ENCODE data around the gene PFKL.
"Not testable (repeated sequence)": the region's sequence is repeated elsewhere in the genome, so short reads cannot be mapped to it uniquely, and the experiment has no call there.

The PFKL gene

GRCh38 chr21:44275041-44275440, 24.8 kb upstream of the PFKL start:
- no peak for TF ChIP-seq CTCF (IDR thresholded peaks at IDR 0.05; ENCODE audit: low read depth, low read length, missing control alignments)
- no peak for DNase-seq (ENCODE audit: low read depth)
- no peak overlapping the region for H3K4me3 ChIP-seq (ENCODE audit: low read depth, low read length)
- in situ Hi-C loops (cut with HindIII; ENCODE audit: low sequenced_read_pairs), result no loop called here

GRCh38 chr21:44279354-44280260, 20.2 kb upstream of the PFKL start:
- no peak for TF ChIP-seq CTCF (IDR thresholded peaks at IDR 0.05; ENCODE audit: low read depth, low read length, missing control alignments)
- no peak overlapping the region for H3K4me3 ChIP-seq (ENCODE audit: low read depth, low read length)
- in situ Hi-C loops (cut with HindIII; ENCODE audit: low sequenced_read_pairs), result no loop called here
- no peak for DNase-seq (ENCODE audit: low read depth)

- in situ Hi-C loops (cut with HindIII; ENCODE audit: low sequenced_read_pairs), result no loop called here
- no peak for DNase-seq (ENCODE audit: low read depth)
- H3K4me3 ChIP-seq (ENCODE audit: low read depth, low read length), result no peak overlapping the region
- TF ChIP-seq CTCF (IDR thresholded peaks at IDR 0.05; ENCODE audit: low read depth, low read length, missing control alignments), result no peak
Observed at GRCh38 chr21:44281801-44282200, 18.1 kb upstream of the PFKL start.

GRCh38 chr21:44282370-44282769, 17.5 kb upstream of the PFKL start:
- in situ Hi-C loops (cut with HindIII; ENCODE audit: low sequenced_read_pairs), result no loop called here
- no peak for DNase-seq (ENCODE audit: low read depth)
- no peak overlapping the region for H3K4me3 ChIP-seq (ENCODE audit: low read depth, low read length)
- no peak for TF ChIP-seq CTCF (IDR thresholded peaks at IDR 0.05; ENCODE audit: low read depth, low read length, missing control alignments)

GRCh38 chr21:44283211-44283785, 16.6 kb upstream of the PFKL start:
- in situ Hi-C loops (cut with HindIII; ENCODE audit: low sequenced_read_pairs); DNase-seq (ENCODE audit: low read depth); H3K4me3 ChIP-seq (ENCODE audit: low read depth, low read length): not testable (repeated sequence)

GRCh38 chr21:44283948-44284347, 15.9 kb upstream of the PFKL start:
- in situ Hi-C loops (cut with HindIII; ENCODE audit: low sequenced_read_pairs), result no loop called here
- H3K4me3 ChIP-seq (ENCODE audit: low read depth, low read length), result no peak overlapping the region
- TF ChIP-seq CTCF (IDR thresholded peaks at IDR 0.05; ENCODE audit: low read depth, low read length, missing control alignments), result no peak
- DNase-seq (ENCODE audit: low read depth), result no peak

Data from astrocyte of the cerebellum (primary cell).